Measurements from ENCODE around the gene DVL3. TPM values are rescaled to one million over a fixed set of nuclear protein-coding genes. Genes with fewer than 3 reads are reported as not detected.
A peak's percentile ranks its signal among the peaks of the same experiment; 100 is the strongest.

The DVL3 gene
- total RNA-seq, 1 experiment from 2014 or later: 86.7 TPM

DNA sequence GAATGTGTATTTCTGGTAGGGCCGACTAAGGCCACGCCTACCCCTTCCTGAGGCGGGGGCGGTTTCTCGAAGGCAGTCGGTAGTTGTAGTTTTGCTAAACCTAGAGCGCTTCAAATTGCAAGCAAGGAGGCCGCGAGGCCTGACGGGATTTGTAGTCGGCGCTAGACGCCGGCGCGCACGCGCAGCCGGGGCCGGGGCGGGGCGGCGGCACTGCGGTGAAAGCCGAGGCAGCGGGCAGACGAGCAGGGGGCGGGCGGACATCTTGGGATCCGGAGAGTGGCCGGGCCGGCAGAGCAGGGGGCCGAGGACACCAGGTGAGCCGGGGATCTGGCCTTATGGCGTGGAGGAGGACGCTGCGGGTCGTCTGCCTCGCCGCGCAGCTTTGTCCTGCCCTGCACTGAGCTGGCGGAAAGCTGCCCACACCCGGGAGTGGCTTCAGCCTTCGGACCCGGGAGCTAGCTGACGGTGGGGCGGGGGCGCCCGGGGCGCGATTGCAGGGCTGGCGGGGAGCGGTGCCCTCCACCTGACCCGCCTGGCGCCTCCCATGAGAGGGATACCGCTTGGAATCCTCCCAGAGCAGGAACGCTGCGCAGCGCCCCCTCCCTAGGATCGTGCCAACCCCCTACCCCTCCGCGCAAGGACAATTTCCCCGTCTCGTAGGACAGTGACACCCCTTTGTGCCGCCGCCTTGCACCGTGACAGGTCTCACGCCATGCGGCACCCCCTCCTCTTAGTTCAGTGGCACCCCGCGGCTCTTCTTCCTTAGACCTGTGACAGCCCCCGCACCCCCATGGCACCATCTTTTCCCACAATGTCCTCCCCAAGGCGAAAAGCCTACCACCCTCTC, 19.7 kb downstream of the DVL3 start, which contains the start of gene AP2M1:
TSS of gene AP2M1 (plus strand) at position 210 of the 847 bp plus-strand sequence. CDS start 2,139 bp downstream, outside the sequence.
- Mint-ChIP-seq H3K27me3 (ENCODE audit: insufficient read depth, unreplicated experiment) (no peaks in the 10 kb centered on the region), H3K4me1 (ENCODE audit: low read depth, unreplicated experiment) (peaks cover 7% of the 10 kb centered on the region), H3K27ac (ENCODE audit: unreplicated experiment) (peak within 1 kb of the TSS; percentile 94), H3K4me3 (ENCODE audit: unreplicated experiment) (peak within 1 kb of the TSS; percentile 97), H3K9me3 (ENCODE audit: unreplicated experiment) (no peaks in the 10 kb centered on the region), H3K36me3 (ENCODE audit: insufficient read depth, unreplicated experiment) (peaks cover 29% of the 10 kb centered on the region)
- BruUV-seq (replicated peaks): no TSS peak
- peak within 1 kb of the TSS; percentile 88 for H3K4me3 ChIP-seq (ENCODE audit: low read depth, low read length)
- ChIA-PET CTCF (interaction anchor here (0.6 to 1.5 kb wide), 4 partner anchors 18 to 75 kb away, joined by 3 to 10 read pairs (median 6); partner anchors contain the start of gene EIF2B5), POLR2A (interaction anchor here (0.6 to 1.6 kb wide), 2 partner anchors 11 to 608 kb away, joined by 5 to 8 read pairs; partner anchors contain the start of gene ABCF3)
- H3K4me1 ChIP-seq: peaks cover 19% of the 10 kb centered on the region
- H3K27me3 ChIP-seq (replicated peaks; ENCODE audit: control insufficient read depth, insufficient read depth, low read length): no peaks in the 10 kb centered on the region
- no peaks in the 10 kb centered on the region for H3K9me3 ChIP-seq
- intact Hi-C loops (cut with micrococcal nuclease; ENCODE audit: unreplicated experiment): loop anchor here (1.0 to 5.0 kb wide), 4 partner anchors 10 to 124 kb away; partner anchors contain the start of gene PSMD2
- DNase-seq: peak; percentile 98
- peaks cover 4% of the 10 kb centered on the region for H3K36me3 ChIP-seq (ENCODE audit: control insufficient read depth, insufficient read depth, low read length)
- TF ChIP-seq, protein P1, sequence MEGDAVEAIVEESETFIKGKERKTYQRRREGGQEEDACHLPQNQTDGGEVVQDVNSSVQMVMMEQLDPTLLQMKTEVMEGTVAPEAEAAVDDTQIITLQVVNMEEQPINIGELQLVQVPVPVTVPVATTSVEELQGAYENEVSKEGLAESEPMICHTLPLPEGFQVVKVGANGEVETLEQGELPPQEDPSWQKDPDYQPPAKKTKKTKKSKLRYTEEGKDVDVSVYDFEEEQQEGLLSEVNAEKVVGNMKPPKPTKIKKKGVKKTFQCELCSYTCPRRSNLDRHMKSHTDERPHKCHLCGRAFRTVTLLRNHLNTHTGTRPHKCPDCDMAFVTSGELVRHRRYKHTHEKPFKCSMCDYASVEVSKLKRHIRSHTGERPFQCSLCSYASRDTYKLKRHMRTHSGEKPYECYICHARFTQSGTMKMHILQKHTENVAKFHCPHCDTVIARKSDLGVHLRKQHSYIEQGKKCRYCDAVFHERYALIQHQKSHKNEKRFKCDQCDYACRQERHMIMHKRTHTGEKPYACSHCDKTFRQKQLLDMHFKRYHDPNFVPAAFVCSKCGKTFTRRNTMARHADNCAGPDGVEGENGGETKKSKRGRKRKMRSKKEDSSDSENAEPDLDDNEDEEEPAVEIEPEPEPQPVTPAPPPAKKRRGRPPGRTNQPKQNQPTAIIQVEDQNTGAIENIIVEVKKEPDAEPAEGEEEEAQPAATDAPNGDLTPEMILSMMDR (IDR thresholded peaks at IDR 0.05; ENCODE audit: insufficient read depth in 1 of 2, low read depth in 1 of 2, low read length in 1 of 2, severe bottlenecking in 1 of 2, unreplicated experiment in 1 of 2): no peak

- peak overlapping the region; percentile 97 for H3K4me3 Mint-ChIP-seq (ENCODE audit: unreplicated experiment)
- Histone ChIP-seq H3K4me3 (ENCODE audit: low read depth, low read length) (peak overlapping the region; percentile 88), H3K9me3 (no peaks in the 10 kb centered on the region), H3K4me1 (peaks cover 19% of the 10 kb centered on the region), H3K27me3 (replicated peaks; ENCODE audit: control insufficient read depth, insufficient read depth, low read length) (no peaks in the 10 kb centered on the region), H3K36me3 (ENCODE audit: control insufficient read depth, insufficient read depth, low read length) (peaks cover 6% of the 10 kb centered on the region)
- no peaks in the 10 kb centered on the region for H3K27me3 Mint-ChIP-seq (ENCODE audit: insufficient read depth, unreplicated experiment)
- peaks cover 7% of the 10 kb centered on the region for H3K4me1 Mint-ChIP-seq (ENCODE audit: low read depth, unreplicated experiment)
- peaks cover 33% of the 10 kb centered on the region for H3K36me3 Mint-ChIP-seq (ENCODE audit: insufficient read depth, unreplicated experiment)
- TF ChIP-seq, protein P1 (IDR thresholded peaks at IDR 0.05; ENCODE audit: insufficient read depth in 1 of 2, low read depth in 1 of 2, low read length in 1 of 2, severe bottlenecking in 1 of 2, unreplicated experiment in 1 of 2): no peak
- ChIA-PET CTCF (interaction anchor here (1.5 kb wide), 1 partner anchor 19 kb away, joined by 3 read pairs; no protein-coding TSS in a partner anchor), POLR2A (interaction anchor here (1.6 kb wide), 1 partner anchor 10 kb away, joined by 8 read pairs; the partner anchor contains the start of gene ABCF3)
- no peak for DNase-seq
- H3K9me3 Mint-ChIP-seq (ENCODE audit: unreplicated experiment): no peaks in the 10 kb centered on the region
- intact Hi-C loops (cut with micrococcal nuclease; ENCODE audit: unreplicated experiment): loop anchor here (2.0 kb wide), 1 partner anchor 123 kb away; the partner anchor contains the start of gene PSMD2
- peak overlapping the region; percentile 94 for H3K27ac Mint-ChIP-seq (ENCODE audit: unreplicated experiment)
- no TSS peak for BruUV-seq (replicated peaks)
Observed at GRCh38 chr3:184175506-184175905, 20.3 kb downstream of the DVL3 start.

GRCh38 chr3:184175981-184176376, 20.8 kb downstream of the DVL3 start:
- CTCF ChIA-PET: no interaction called here
- Mint-ChIP-seq H3K27me3 (ENCODE audit: insufficient read depth, unreplicated experiment) (no peaks in the 10 kb centered on the region), H3K4me3 (ENCODE audit: unreplicated experiment) (peak overlapping the region; percentile 97), H3K36me3 (ENCODE audit: insufficient read depth, unreplicated experiment) (peaks cover 36% of the 10 kb centered on the region), H3K9me3 (ENCODE audit: unreplicated experiment) (no peaks in the 10 kb centered on the region), H3K27ac (ENCODE audit: unreplicated experiment) (peak overlapping the region; percentile 94), H3K4me1 (ENCODE audit: low read depth, unreplicated experiment) (peaks cover 7% of the 10 kb centered on the region)
- POLR2A ChIA-PET: interaction anchor here (0.6 kb wide), 1 partner anchor 42 kb away, joined by 3 read pairs; no protein-coding TSS in a partner anchor
- no peak for DNase-seq
- H3K27me3 ChIP-seq (replicated peaks; ENCODE audit: control insufficient read depth, insufficient read depth, low read length): no peaks in the 10 kb centered on the region
- H3K4me1 ChIP-seq: peaks cover 19% of the 10 kb centered on the region
- TSS peak; percentile 28 for BruUV-seq (replicated peaks)
- peaks cover 6% of the 10 kb centered on the region for H3K36me3 ChIP-seq (ENCODE audit: control insufficient read depth, insufficient read depth, low read length)
- TF ChIP-seq, protein P1 (IDR thresholded peaks at IDR 0.05; ENCODE audit: insufficient read depth in 1 of 2, low read depth in 1 of 2, low read length in 1 of 2, severe bottlenecking in 1 of 2, unreplicated experiment in 1 of 2): no peak
- H3K9me3 ChIP-seq: no peaks in the 10 kb centered on the region
- H3K4me3 ChIP-seq (ENCODE audit: low read depth, low read length): peak overlapping the region; percentile 88
- intact Hi-C loops (cut with micrococcal nuclease; ENCODE audit: unreplicated experiment): loop anchor here (2.0 kb wide), 1 partner anchor 123 kb away; the partner anchor contains the start of gene PSMD2
